ENCODE results near the gene SMIM41.
"Not testable (repeated sequence)": the region's sequence is repeated elsewhere in the genome, so short reads cannot be mapped to it uniquely, and the experiment has no call there.

Gene SMIM41

DNA sequence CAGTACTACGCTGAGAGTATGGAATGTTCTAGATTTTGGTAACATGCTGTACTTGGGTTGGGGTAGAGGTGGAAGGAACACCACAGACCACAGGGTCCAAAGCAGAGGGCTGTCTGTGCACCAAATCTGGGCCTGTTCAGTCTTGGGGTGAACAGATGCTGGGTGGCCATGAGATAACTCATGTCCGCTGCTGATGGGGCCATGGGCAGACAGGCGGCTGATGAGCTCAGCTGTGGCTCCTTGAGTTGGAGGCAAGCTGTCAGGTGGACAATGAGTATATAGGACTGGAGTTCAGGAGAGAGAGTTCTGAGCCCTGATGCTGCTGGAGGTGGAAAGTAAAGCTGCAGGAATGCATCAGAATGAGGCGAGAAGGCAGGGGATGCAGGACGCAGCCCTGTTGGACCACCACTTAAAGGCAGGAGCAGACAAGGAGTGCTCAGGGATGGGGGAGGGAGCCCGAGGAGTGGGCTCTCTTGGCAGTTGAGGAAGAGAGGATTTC lies 6.2 kb downstream of the SMIM41 start:
- DNase-seq (ENCODE audit: low spot score) = no peak

DNA sequence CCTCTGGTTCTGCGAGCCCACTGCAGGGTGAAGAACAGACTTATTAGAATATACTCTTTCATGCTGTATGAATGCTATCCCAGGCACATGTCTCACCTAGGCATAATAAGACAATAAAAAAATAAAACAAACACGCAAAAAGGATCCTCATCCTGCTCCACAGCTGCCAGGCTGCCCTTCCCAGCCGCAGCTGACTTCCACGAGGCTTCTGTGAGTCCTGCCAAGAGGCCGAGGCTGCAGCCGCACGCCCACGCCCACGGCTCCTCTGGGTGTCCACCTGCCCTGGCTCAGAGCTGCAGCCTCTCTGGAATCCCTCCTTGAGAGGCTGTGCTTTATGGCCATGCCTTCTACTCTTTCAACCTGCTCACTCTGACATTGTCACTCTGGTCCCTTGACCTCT lies 6.9 kb downstream of the SMIM41 start:
- no peak for DNase-seq (ENCODE audit: low spot score)

DNA sequence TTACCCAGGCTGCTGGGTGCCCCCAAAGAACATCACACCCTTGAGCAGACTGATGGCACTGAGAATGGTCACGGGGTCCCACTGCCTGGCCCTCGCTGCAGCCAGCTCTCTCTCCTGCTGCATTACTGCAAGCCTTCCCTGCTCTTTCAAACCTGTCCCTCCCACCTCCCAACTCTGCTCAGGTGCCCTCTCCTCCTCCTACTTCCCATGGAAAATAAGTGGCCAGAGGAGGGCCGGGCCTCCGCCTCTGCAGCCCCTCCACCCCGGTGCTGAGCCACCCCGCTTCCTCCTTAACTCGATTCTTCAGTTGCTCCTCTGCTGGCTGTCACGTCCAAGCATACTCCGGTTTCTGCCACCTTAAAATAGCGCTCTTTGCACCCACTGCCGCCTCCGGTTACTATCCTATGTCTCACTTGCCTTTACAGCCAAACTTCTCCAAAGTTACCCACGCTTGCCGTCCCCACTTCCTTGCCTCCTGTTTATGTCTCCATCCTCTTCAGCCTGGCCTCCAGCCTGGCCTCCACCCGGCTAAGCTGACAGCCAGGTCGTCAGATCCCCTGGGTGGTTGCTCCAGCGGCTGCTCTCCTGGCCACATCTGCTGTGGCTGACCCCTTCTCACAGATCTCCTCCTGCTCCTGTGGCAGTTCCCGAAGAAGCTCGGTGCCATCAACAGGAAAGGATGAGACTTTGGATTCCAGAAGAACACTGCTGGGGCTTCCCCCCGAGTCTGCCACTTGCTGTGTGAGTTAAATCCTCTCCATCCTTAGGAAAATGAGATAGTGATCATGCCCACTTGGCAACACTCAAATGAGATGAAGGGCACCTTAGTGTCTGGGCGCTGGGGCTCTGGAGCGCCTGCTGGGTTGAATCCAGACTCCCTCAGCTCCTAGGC lies 7.7 kb downstream of the SMIM41 start:
- DNase-seq (ENCODE audit: low spot score) = no peak

DNA sequence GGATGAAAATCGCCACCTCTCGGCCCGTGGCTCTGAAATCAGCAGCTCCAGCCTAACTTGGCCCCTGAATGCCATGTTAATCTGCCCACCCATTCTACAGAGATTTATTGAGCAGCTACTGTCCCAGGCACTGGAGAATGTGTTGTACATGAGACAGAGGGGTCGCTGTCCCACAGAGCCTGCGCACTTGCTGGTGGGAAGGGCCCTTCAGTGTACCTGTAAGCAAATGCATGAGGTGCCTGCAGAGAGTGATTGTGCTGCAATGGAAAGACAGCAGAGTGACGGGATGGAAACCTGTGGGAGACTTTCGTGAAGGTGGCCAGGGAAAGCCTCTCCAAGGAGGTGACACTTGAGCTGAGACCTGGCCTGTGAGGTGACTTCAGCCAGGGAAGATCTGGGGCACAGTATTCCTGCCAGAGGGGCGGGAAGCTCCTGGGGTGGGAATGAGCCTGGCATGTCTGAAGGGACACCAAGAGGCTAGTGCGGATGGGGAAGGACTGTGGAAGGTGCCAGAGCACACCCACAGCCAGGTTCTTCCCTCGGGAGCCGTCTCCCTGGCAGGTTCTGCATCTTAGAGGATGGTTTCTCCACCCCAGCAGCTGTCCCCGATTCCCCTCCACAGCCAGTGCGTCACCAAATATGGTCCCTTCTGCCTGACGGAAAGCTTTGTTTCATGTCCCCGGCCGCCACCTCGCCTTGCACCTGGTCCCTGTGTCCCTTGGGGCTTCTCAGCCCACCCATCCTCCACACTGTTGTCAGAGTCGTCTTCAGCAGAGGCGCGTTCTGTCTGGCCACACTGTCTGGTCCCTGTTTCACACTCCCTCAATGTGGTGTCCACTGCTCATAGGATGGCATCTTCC lies 8.7 kb downstream of the SMIM41 start:
- peak; percentile 79 for DNase-seq (ENCODE audit: low spot score)

DNA sequence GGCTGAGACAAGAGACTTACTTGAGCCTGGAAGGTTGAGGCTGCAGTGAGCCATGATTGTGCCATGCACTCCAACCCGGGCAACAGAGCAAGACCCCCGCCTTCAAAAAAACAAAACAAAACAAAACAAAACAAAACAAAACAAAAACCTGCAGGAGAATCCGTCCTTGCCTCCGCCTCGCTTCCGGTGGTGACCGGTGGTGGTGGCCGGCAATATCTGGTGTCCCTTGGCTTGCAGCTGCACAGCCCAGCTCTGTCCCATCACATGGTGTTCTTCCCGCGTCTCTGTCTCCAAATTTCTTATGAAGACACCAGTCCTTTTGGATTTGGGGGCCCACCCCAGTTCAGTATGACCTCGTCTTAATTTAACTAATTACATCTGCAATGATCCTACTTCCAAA lies 10.0 kb downstream of the SMIM41 start:
- no peak for DNase-seq (ENCODE audit: low spot score)

DNA sequence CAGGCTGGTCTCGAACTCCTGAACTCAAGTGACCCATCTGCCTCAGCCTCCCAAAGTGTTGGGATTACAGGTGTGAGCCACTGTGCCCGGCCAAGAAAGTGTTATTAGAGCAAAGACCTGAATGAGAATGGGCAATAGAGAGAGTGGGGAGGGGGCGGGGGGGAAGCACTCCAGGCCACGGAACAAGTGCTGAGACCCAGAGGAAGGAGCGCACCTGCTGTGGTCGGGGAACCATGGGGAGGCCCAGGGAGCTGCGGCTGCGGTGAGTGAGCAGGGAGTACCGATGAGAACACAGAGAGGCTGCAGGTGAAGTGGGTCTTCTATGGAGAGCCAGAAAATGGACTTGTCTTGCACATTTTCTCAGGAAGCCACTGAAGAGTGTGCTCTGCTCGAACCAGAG lies 10.8 kb downstream of the SMIM41 start:
- DNase-seq (ENCODE audit: low spot score) = no peak

DNA sequence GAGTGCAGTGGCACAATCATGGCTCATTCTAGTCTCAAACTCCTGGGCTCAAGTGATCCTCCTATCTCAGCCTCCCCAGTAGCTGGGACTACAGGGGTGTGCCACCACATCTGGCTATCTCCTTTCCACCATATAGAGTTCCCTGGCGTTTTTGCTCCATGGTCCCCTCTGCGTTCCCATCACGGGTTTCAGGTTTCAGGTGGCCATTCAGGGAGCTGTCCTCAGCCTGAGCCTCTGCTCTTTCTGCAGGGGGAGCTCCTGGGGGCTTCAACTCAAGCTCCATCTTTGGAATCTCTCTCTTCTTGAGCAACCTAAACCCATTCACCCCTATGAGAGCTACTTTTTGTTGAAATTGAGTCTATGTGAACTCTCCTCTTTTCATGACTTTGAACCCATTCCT lies 11.6 kb downstream of the SMIM41 start:
- DNase-seq (ENCODE audit: low spot score) = no peak

DNA sequence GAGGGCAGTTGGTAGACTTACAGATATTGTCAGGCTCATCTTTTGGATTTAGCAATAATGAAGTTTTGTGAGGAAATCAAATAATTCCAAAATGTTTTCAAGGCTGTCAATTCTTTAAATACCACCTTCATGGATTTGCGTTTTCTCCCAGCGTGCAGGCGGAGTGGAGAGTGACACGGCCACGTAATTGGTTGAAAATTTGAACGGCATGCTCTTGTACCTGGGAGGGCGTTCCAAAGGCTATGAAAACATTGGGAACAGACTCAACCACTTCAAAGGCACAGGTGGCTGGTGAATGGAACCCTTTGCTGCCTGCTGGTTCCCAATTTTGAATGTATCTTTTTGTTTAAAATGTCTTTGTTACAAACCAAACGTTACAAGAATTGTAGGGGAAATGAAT lies 12.4 kb downstream of the SMIM41 start:
- DNase-seq (ENCODE audit: low spot score) = no peak

DNA sequence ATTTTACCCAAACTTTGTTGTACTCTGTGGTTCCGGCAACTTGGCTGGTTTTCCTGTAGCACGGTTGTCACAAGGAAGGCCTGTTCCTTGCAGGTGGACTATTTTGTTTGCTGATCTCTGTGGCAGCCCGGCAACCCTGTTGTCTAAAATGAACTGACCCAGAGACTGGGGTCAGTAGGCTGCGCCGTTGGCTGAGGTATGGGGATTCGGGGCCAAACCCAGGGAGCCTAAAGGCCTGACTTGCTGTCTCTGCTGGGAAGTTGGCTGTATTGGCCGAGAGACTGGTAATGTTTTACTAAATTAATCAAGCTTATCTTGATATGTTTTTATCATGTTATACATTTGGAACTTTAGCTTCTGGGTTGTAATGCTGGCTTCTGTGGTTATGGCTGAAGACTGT lies 13.8 kb downstream of the SMIM41 start:
- DNase-seq (ENCODE audit: low spot score) = no peak

DNA sequence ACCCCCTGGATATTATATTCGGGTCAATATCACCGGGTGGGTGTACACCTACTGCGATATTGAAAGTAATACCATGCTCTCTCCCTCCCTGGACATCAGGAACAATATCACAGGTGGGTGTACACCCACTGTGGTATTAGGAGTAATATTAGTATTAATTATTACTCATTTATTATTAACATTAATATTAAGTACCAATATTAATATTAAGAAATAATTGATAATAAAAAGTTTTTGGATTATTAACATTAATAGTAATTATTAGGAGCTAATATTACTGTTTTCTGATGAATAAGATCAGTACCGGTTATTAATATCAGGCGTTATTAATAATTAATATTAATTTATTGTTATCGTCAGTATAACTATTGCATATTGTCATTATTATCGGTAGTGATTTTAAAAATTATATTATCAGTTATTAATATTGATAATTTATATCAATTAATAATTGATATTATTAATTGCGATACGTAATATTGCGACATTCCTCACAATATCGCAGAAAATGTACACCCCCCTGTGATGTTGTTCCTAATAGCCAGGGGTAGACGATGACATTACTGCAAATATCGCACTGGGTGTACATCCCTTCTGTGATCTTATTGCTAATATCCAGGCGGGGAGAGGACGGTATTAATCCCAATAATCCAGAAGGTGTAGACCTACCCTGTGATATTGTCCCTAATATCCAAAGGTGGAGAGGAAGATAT lies 17.0 kb downstream of the SMIM41 start:
- DNase-seq (ENCODE audit: low spot score) = no peak

DNA sequence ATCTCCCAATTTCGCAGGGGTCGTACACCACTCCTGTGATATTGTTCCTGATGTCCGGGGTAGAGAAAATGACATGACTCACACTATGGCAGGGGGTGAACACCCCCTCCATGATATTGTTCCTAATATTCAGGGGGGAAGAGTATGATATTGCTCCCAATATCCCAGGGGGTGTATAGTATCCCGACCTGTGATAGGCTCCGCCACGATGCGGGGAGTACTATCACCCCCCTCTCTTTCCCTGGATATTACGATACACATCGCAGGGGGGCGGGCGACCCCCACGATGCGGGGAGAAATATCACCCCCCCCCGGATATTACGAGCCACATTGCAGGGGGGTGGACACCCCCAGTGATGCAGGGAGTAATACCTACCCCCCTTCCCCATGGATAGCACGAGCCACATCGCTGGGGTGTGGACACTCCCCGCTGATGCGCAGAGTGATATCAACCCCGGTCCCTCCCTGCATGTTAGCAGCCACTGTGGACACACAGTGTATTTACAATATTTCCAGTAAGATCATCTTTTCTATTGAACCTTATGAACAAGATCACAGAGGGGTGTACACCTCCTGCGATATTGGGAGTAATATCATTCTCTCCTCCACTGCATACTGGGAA lies 17.7 kb downstream of the SMIM41 start:
- DNase-seq (ENCODE audit: low spot score) = no peak

DNA sequence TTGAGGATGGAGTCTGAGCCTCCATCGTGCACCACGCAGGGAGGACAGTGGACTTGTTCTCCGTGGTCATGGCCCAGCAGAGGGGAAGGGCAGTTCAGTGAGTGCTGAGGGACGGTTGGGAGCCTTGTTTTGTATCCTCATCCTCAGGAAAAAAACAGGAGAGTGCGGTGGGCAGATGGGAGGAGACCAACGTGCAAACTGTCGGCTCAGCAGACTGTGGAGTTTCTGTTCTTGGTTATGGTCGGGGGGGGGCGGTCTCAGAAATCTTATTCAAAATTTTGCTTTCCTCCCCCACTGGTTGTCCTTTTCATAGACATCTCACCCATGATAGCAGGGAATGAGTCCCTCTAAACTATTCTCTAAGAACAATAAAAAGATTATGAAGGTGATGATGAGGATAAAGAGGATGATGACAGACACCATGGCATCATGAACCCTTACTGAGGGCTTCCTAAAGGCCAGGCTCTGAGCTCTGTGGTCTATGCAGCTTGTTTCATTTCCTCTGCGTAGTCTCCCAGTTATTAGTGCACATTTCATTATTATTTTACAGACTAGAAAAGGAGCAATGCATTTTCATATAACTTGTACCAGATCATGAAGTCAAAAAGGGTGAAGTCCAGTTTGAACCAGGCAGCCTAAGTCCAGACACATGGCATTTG lies 25.1 kb downstream of the SMIM41 start:
- DNase-seq (ENCODE audit: low spot score) = not testable (repeated sequence)

DNA sequence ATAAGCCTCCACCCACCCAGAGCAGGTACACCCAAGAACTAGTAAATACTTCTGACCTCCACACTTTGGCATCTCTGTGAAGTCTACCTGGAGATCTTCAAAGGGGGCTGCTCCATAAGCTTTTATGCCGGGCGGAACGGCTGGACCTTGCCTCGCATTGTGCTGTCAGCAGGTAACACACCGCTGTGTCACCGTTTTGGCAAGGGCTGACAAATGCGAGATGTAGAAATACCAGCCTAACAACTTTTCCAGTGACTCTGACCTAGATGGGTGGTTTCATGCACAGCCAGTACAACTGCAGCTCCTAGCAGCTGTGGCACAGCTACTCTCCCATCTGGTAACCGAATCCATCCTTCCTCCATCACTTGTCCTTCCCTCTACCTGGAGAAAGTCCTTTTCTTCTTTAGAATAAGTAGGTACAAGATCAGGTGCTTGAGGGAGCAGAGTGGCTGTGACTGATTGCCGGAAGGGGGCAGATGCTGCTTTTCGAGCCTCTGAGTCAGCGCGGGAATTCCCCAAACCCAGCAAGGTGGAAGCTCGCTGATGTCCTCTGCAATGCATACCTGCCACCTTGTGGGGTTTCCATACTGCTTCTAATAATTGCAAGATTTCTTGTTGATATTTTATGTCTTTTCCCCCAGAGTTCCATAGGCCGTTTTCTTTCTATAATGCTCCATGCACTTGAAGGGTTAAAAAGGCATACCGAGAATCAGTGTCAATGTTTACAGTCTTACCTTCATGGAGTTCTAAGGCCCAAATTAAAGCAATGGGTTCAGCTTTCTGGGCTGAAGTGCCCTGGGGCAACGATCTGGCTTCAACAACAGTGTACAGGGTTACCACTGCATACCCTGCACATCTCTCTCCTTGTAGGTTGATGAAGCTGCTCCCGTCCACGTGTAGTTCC lies 37.0 kb downstream of the SMIM41 start:
- DNase-seq (ENCODE audit: low spot score) = peak; percentile 68

DNA sequence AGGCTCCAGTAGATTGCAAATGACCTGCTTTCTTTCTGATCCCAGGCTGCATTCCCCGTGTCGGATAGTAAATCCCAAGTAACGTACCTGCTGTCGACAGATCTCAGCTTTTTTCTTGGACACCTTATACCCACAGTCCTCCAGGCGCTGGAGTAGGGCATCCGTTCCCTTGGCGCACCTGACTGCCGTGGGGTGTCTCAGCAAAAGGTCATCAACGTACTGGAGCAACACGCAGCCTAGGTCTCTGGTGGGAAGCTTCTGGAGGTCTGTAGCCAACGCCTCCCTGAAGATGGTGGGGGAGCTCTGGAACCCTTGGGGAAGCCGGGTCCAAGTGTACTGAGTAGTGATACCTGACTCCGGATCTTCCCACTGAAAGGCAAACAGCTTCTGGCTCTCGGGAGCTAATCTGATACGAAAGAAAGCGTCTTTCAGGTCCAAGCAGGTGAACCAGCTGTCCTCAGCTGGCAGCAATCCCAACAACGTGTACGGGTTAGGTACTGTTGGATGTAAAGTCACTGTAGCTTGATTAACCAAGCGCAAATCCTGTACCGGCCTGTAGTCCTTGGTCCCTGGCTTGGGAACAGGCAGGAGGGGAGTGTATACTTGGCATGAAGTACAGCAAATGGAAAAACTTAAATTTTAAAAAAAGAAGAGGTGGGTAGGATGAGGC lies 38.4 kb downstream of the SMIM41 start:
- DNase-seq (ENCODE audit: low spot score) = not testable (repeated sequence)

DNA sequence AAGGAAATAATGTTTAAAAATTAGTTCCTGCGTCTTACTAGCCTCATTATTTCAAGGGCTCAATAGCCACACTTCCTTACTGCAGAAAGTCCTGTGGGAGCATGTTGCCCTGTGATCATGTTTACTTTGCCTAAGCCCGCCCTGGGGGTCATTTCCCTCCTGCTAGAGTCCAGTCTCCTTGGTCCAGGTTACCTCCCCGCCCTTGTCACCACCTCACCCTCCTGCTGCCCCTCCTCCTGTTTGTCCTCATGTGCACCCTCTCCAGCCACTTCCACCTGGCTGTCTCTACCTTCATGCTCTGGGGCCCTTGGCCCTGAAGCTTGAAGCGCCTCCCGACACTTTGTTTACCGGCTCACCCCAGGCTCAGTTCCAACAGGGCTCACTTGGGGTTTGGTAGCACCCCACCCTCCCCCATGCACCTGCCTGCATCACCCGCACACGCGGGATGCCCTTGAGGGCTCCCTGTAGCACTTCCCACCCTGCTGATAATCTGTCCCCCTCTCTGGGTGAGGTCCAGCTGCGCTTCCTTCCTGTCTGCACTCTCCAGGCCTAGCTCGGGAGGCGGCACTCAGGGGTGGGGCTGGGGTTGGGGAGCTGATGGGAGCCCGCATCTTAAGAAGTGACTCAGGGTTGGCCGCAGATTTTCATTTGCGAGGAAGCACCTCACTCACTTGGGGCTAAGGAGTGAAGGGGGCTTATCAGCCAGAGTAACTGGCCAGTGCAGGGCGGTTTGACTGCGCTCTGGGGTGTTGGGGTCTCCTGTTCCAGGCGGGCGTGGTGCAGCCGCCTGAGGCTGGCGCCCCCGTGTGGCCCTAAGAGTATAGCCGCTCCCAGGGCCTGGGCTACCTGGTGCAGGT lies 40.1 kb downstream of the SMIM41 start:
- peak; percentile 79 for DNase-seq (ENCODE audit: low spot score)

DNA sequence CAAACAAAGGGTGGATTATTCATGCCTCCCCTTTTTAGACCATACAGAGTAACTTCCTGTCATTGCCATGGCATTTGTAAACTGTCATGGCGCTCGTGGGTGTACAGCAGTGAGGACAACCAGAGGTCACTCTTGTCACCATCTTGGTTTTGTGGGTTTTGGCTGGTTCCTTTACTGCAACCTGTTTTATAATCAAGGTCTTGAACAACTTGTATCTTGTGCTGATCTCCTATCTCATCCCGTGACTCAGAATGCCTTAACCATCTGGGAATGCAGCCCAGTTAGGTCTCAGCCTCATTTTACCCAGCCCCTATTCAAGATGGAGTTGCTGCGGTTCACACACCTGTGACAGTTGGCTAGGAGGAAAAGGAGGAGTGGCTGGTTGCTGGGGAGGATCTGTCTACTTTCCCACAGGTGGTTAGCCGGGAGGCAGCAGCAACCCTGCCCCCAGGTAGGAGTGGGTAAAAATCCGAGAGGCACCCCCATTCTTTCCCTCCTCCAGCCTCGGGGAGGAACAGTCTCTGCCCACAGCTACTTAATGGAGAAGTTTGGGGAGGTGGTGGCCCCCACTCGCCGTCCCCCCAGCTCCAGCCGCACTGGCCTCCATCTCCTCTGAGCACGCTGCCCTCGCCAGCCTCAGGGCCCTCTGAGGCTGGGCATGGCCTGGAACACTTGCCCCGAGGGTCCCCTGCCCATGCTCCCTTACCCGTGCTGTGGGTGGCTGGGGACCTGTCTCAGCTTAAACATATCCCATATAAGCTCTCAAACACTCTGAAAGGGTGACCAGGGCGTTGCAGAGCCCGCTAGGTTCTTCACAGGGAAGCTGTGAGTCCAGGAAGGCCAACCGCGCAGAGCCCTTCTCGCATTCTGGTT lies 41.7 kb downstream of the SMIM41 start:
- no peak for DNase-seq (ENCODE audit: low spot score)

DNA sequence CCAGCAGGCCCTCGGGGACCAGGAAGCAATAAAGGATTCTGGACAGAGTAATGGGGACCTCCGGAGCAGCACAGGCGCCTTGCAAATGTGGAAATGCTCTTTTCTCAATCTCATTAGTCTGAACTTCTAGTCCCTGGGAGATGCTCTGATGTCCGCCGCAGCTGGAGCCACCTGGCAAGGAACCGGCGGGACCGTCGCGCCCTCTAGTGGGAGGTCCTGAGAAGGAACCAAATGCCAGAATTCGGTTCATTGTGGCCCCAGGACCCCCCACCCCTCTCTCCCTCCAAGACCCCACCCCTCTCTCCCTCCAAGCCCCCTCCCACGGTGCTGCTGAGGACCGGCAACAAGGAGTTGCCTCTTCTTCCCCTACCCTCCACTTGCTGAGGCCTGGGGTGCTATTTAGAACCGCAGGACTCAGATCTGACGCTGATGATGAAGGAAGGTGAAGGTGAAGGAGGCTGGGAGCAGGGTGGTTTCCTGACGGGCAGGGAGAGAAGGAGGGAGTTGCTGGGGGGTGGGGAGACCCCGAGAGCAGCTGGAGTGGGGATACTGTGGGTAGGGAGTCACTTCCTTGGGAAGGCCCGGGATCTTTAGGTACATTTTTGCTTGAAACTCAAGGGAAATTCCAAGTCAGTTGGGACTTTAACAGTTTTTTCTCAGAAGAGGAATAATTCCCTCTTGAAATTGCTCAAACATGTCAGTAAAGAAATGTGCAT lies 42.5 kb downstream of the SMIM41 start:
- peak; percentile 83 for DNase-seq (ENCODE audit: low spot score)
